Effector CD8-positive, alpha-beta T cell (primary cell): ENCODE data around the gene PRKG2.

Experiments used
- DNase-seq: peaks from one replicate; lab custom pipeline; 2025; lab: John Stamatoyannopoulos, UW

The PRKG2 gene

GRCh38 chr4:81215931-81216330, 909 bp upstream of the PRKG2 start:
- no peak for DNase-seq

- no peak for DNase-seq
Observed at GRCh38 chr4:81214144-81214880, 710 bp downstream of the PRKG2 start.

GRCh38 chr4:81213671-81214070, 1.4 kb downstream of the PRKG2 start:
- no peak for DNase-seq

GRCh38 chr4:81211956-81212355, 3.1 kb downstream of the PRKG2 start:
- no peak for DNase-seq

GRCh38 chr4:81207828-81208227, 7.2 kb downstream of the PRKG2 start:
- no peak for DNase-seq

- no peak for DNase-seq
Observed at GRCh38 chr4:81205302-81205701, 9.7 kb downstream of the PRKG2 start.

- DNase-seq = no peak
Observed at GRCh38 chr4:81204571-81204970, 10.5 kb downstream of the PRKG2 start.

GRCh38 chr4:81199831-81200230, 15.2 kb downstream of the PRKG2 start:
- no peak for DNase-seq

GRCh38 chr4:81198609-81199008, 16.4 kb downstream of the PRKG2 start:
- DNase-seq = no peak

- DNase-seq = no peak
Observed at GRCh38 chr4:81197864-81198524, 17.0 kb downstream of the PRKG2 start.

GRCh38 chr4:81196126-81196650, 18.8 kb downstream of the PRKG2 start:
- no peak for DNase-seq

GRCh38 chr4:81195475-81195874, 19.5 kb downstream of the PRKG2 start:
- no peak for DNase-seq

- DNase-seq = no peak
Observed at GRCh38 chr4:81194286-81194685, 20.7 kb downstream of the PRKG2 start.

- DNase-seq = no peak
Observed at GRCh38 chr4:81180916-81181315, 34.1 kb downstream of the PRKG2 start.

GRCh38 chr4:81179326-81179725, 35.7 kb downstream of the PRKG2 start:
- no peak for DNase-seq

GRCh38 chr4:81173213-81173612, 41.8 kb downstream of the PRKG2 start:
- DNase-seq = no peak

- DNase-seq = no peak
Observed at GRCh38 chr4:81166458-81167160, 48.4 kb downstream of the PRKG2 start.

GRCh38 chr4:81165861-81166430, 49.1 kb downstream of the PRKG2 start:
- DNase-seq = no peak

- no peak for DNase-seq
Observed at GRCh38 chr4:81164623-81165416, 50.2 kb downstream of the PRKG2 start.

GRCh38 chr4:81164126-81164525, 50.9 kb downstream of the PRKG2 start:
- no peak for DNase-seq

- no peak for DNase-seq
Observed at GRCh38 chr4:81162752-81163458, 52.1 kb downstream of the PRKG2 start.
